SJSA1 (cell line): Measurements from ENCODE around the gene IER5. TPM values are rescaled to one million over a fixed set of nuclear protein-coding genes. Genes with fewer than 3 reads are reported as not detected.

Experiments
- DNase-seq, 2 experiments: peaks; one replicate each; pipeline ENCODE4 v3.0.0-alpha.2; 2015 to 2020; ENCODE audit warnings: low spot score in 2 of 2, low read depth in 1 of 2
- H3K27ac ChIP-seq: fragments of 250-450 bp; sonication (Bioruptor Pico); 2 replicates; pipeline ENCODE4 v1.5.1; 2020; ENCODE audit warnings: mild to moderate bottlenecking, moderate library complexity
- H3K27me3 ChIP-seq: fragments of 250-450 bp; sonication (Bioruptor Pico); replicated peaks from 2 replicates; pipeline ENCODE4 v1.5.1; 2020; ENCODE audit warnings: mild to moderate bottlenecking, moderate library complexity
- H3K36me3 ChIP-seq: fragments of 250-450 bp; sonication (Bioruptor Pico); 2 replicates; pipeline ENCODE4 v1.5.1; 2020; ENCODE audit warnings: mild to moderate bottlenecking
- H3K4me1 ChIP-seq: fragments of 250-450 bp; sonication (Bioruptor Pico); replicated peaks from 2 replicates; pipeline ENCODE4 v1.6.1; 2021; ENCODE audit warnings: mild to moderate bottlenecking
- H3K4me3 ChIP-seq: fragments of 250-450 bp; sonication (Bioruptor Pico); 2 replicates; pipeline ENCODE4 v1.5.1; 2020; ENCODE audit warnings: mild to moderate bottlenecking
- H3K9me3 ChIP-seq: fragments of 250-450 bp; sonication (Bioruptor Pico); replicated peaks from 2 replicates; pipeline ENCODE4 v1.5.1; 2020; ENCODE audit warnings: mild to moderate bottlenecking
- total RNA-seq: library from RNA; depleted of rRNA; stranded (reverse); fragments of >200 nt; shearing (Covaris generic); gene quantifications from 2 replicates; pipeline ENCODE4 v1.2.3, GENCODE V29; 2014

Gene IER5
- total RNA-seq, 1 experiment from 2014 or later: 67.6 TPM

GRCh38 chr1:181133441-181133951 lies 45.0 kb downstream of the IER5 start:
- Histone ChIP-seq H3K36me3 (no peaks in the 10 kb centered on the region), H3K4me1 (peaks cover 31% of the 10 kb centered on the region), H3K9me3 (no peaks in the 10 kb centered on the region), H3K27ac (no peak overlapping the region), H3K27me3 (no peaks in the 10 kb centered on the region), H3K4me3 (no peak overlapping the region)
- DNase-seq: no peak

- H3K27ac ChIP-seq: peak overlapping the region; percentile 90
- H3K27me3 ChIP-seq: no peaks in the 10 kb centered on the region
- no peak overlapping the region for H3K4me3 ChIP-seq
- H3K4me1 ChIP-seq: peaks cover 33% of the 10 kb centered on the region
- no peak for DNase-seq
- no peaks in the 10 kb centered on the region for H3K36me3 ChIP-seq
- no peaks in the 10 kb centered on the region for H3K9me3 ChIP-seq
These were observed 45.5 kb downstream of the IER5 start for GRCh38 chr1:181133969-181134418.

- no peaks in the 10 kb centered on the region for H3K9me3 ChIP-seq
- H3K27me3 ChIP-seq: no peaks in the 10 kb centered on the region
- peaks cover 41% of the 10 kb centered on the region for H3K4me1 ChIP-seq
- H3K27ac ChIP-seq: peak overlapping the region; percentile 90
- no peaks in the 10 kb centered on the region for H3K36me3 ChIP-seq
- peak; percentile 74 to 83 for DNase-seq
- H3K4me3 ChIP-seq: no peak overlapping the region
These were observed 46.3 kb downstream of the IER5 start for GRCh38 chr1:181134543-181135436.

GRCh38 chr1:181135437-181135731 lies 46.9 kb downstream of the IER5 start:
- Histone ChIP-seq H3K4me1 (peaks cover 47% of the 10 kb centered on the region), H3K27ac (peak overlapping the region; percentile 90), H3K36me3 (no peaks in the 10 kb centered on the region), H3K9me3 (no peaks in the 10 kb centered on the region), H3K4me3 (no peak overlapping the region), H3K27me3 (no peaks in the 10 kb centered on the region)
- peak; percentile 69 to 70 for DNase-seq

- DNase-seq: peak; percentile 89 to 95
- H3K4me1 ChIP-seq: peaks cover 54% of the 10 kb centered on the region
These were observed 47.6 kb downstream of the IER5 start for GRCh38 chr1:181135815-181136737.

GRCh38 chr1:181136738-181137122 lies 48.2 kb downstream of the IER5 start:
- Histone ChIP-seq H3K4me3 (no peak overlapping the region), H3K4me1 (peaks cover 60% of the 10 kb centered on the region), H3K36me3 (no peaks in the 10 kb centered on the region), H3K27me3 (no peaks in the 10 kb centered on the region), H3K27ac (peak overlapping the region; percentile 90; the same call in 1 of the 2 replicates), H3K9me3 (no peaks in the 10 kb centered on the region)
- no peak for DNase-seq

More at GRCh38 chr1:181135815-181136737, 47.6 kb downstream of the IER5 start:
- Histone ChIP-seq H3K27ac (peak overlapping the region; percentile 90), H3K4me3 (no peak overlapping the region), H3K9me3 (no peaks in the 10 kb centered on the region), H3K36me3 (no peaks in the 10 kb centered on the region), H3K27me3 (no peaks in the 10 kb centered on the region)

GRCh38 chr1:181137217-181137743 lies 48.8 kb downstream of the IER5 start:
- no peaks in the 10 kb centered on the region for H3K27me3 ChIP-seq
- H3K36me3 ChIP-seq: no peaks in the 10 kb centered on the region
- H3K4me1 ChIP-seq: peaks cover 66% of the 10 kb centered on the region
- H3K27ac ChIP-seq: no peak overlapping the region
- H3K9me3 ChIP-seq: no peaks in the 10 kb centered on the region
- DNase-seq: no peak
- no peak overlapping the region for H3K4me3 ChIP-seq

GRCh38 chr1:181139631-181140061 lies 51.1 kb downstream of the IER5 start:
- Histone ChIP-seq H3K9me3 (no peaks in the 10 kb centered on the region), H3K4me3 (no peak overlapping the region), H3K36me3 (no peaks in the 10 kb centered on the region), H3K4me1 (peaks cover 57% of the 10 kb centered on the region), H3K27ac (peak overlapping the region; percentile 16; the same call in 1 of the 2 replicates), H3K27me3 (no peaks in the 10 kb centered on the region)
- peak; percentile 71 to 77 for DNase-seq

- Histone ChIP-seq H3K27ac (0 out of 2 replicates have a peak overlapping the region, but pooled peaks have one; percentile 14), H3K4me1 (peaks cover 49% of the 10 kb centered on the region), H3K9me3 (no peaks in the 10 kb centered on the region), H3K4me3 (no peak overlapping the region), H3K36me3 (no peaks in the 10 kb centered on the region), H3K27me3 (no peaks in the 10 kb centered on the region)
- DNase-seq: no peak
These were observed 51.9 kb downstream of the IER5 start for GRCh38 chr1:181140398-181140797.

- Histone ChIP-seq H3K4me1 (peaks cover 44% of the 10 kb centered on the region), H3K27ac (no peak overlapping the region; the same call in 1 of the 2 replicates), H3K27me3 (no peaks in the 10 kb centered on the region), H3K4me3 (no peak overlapping the region), H3K9me3 (no peaks in the 10 kb centered on the region), H3K36me3 (no peaks in the 10 kb centered on the region)
- DNase-seq: no peak
These were observed 52.4 kb downstream of the IER5 start for GRCh38 chr1:181140891-181141290.

GRCh38 chr1:181141431-181141910 lies 53.0 kb downstream of the IER5 start:
- peak; percentile 65 to 70 for DNase-seq
- H3K4me3 ChIP-seq: no peak overlapping the region

More at GRCh38 chr1:181141431-181141910, 53.0 kb downstream of the IER5 start:
- no peaks in the 10 kb centered on the region for H3K36me3 ChIP-seq
- H3K4me1 ChIP-seq: peaks cover 39% of the 10 kb centered on the region
- H3K27ac ChIP-seq: peak overlapping the region; percentile 41
- H3K27me3 ChIP-seq: no peaks in the 10 kb centered on the region
- no peaks in the 10 kb centered on the region for H3K9me3 ChIP-seq
